ENCODE results near the gene LGALS3BP. TPM values are rescaled to one million over a fixed set of nuclear protein-coding genes. Genes with fewer than 3 reads are reported as not detected.

The LGALS3BP gene
- total RNA-seq, 1 experiment from 2014 or later, result 389 TPM

DNA sequence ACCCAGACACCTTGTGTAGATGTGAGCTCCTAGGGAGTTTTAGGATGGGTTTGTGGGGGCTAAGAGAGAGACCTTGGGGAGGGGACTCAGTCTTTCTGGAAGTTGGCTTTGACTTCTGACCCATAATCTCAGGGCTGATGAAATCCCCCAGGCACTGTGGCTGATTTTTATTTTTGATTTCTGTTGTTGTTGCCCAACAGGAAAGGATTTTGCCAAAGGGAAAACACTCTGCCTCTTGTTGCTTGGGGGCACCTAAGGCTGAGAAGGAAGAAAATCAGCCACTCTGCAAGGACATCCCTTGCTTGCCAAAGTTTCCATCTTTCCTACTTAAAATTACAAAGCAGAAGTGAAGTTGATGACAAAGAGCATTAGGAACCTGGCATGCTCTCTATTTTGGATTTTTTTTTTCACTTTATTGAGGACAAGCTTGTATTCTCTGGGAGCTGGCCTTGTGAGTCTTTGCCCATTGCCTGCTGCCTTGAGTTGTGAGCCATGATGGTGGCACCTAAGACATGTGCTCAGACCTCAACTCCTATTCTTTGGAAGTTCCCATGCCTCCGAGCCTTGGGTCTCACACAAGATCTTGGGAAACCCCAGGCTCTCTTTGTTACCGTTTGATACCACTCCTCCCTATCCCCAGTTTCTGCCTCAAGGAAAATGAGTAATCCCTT lies 41.0 kb upstream of the LGALS3BP start:
- POLR2A ChIA-PET, result no interaction called here
- no peak overlapping the region for H3K4me2 ChIP-seq (ENCODE audit: low read length)

More for the DNA sequence above, 41.0 kb upstream of the LGALS3BP start:
- Histone ChIP-seq H3K9me2 (ENCODE audit: insufficient read depth) (no peaks in the 10 kb centered on the region), H3K9me3 (ENCODE audit: control insufficient read depth in 1 of 2, insufficient read depth in 1 of 2, low read depth in 1 of 2, low read length in 2 of 2) (no peaks in the 10 kb centered on the region), H3K4me1 (ENCODE audit: control insufficient read depth in 1 of 2, insufficient read depth in 2 of 2, low read length in 2 of 2) (peaks cover 12 to 32% of the 10 kb centered on the region in 2 experiments), H3K4me3 (replicated peaks in 1 of 2; ENCODE audit: low read depth in 1 of 2, low read length in 2 of 2) (no peak overlapping the region), H3K27me3 (ENCODE audit: insufficient read depth, low read length) (no peaks in the 10 kb centered on the region), H3K27ac (ENCODE audit: low read depth, low read length) (no peak overlapping the region), H2AFZ (ENCODE audit: low read depth, low read length, poor library complexity, severe bottlenecking) (no peak overlapping the region), H3K9ac (ENCODE audit: low read length) (no peak overlapping the region), H3K79me2 (ENCODE audit: insufficient read depth, low read length) (no peaks in the 10 kb centered on the region), H4K20me1 (ENCODE audit: insufficient read depth) (no peaks in the 10 kb centered on the region), H3K36me3 (ENCODE audit: control insufficient read depth in 1 of 2, insufficient read depth in 2 of 2, low read length in 2 of 2) (no peaks in the 10 kb centered on the region)
- ChIA-PET RAD21 (ENCODE audit: low non-redundant PET in 1 of 2, low total read pairs in 2 of 2, uncharacterized antibody in 2 of 2, unreplicated experiment in 2 of 2) (interaction anchor here (0.8 to 1.4 kb wide), 3 partner anchors 22 to 61 kb away, joined by 3 to 4 read pairs (median 3); no protein-coding TSS in a partner anchor), CTCF (interaction anchor here (0.6 to 3.8 kb wide), 11 partner anchors 8 to 67 kb away, joined by 3 to 23 read pairs (median 6); no protein-coding TSS in a partner anchor)
- DNase-seq (ENCODE audit: low read depth, low spot score), result no peak
- no TSS peak for BruUV-seq (replicated peaks)
- ATAC-seq, result no peak
- intact Hi-C loops (cut with micrococcal nuclease), result no loop called here
- TF ChIP-seq POLR2AphosphoS5 (IDR thresholded peaks at IDR 0.05; ENCODE audit: low read depth, low read length), result no peak
- TF ChIP-seq EGR1 (IDR thresholded peaks at IDR 0.05; ENCODE audit: low read depth), result no peak
- no peak for TF ChIP-seq ZNF274 (IDR thresholded peaks at IDR 0.05; ENCODE audit: low read depth, low read length)
- TF ChIP-seq SP1 (IDR thresholded peaks at IDR 0.05; ENCODE audit: low read depth), result no peak
- TF ChIP-seq FOSL1 (IDR thresholded peaks at IDR 0.05; ENCODE audit: low read depth), result no peak
- no peak for TF ChIP-seq POLR2A (IDR thresholded peaks at IDR 0.05; ENCODE audit: borderline replicate concordance, extremely low read depth, insufficient read depth, insufficient read length)
- TF ChIP-seq JUND (IDR thresholded peaks at IDR 0.05), result no peak
- no peak for TF ChIP-seq TCF7L2 (IDR thresholded peaks at IDR 0.05; ENCODE audit: borderline replicate concordance, extremely low read depth, insufficient read depth, insufficient read length)
- TF ChIP-seq RAD21 (IDR thresholded peaks at IDR 0.05; ENCODE audit: low read depth), result no peak
- TF ChIP-seq, protein P1, sequence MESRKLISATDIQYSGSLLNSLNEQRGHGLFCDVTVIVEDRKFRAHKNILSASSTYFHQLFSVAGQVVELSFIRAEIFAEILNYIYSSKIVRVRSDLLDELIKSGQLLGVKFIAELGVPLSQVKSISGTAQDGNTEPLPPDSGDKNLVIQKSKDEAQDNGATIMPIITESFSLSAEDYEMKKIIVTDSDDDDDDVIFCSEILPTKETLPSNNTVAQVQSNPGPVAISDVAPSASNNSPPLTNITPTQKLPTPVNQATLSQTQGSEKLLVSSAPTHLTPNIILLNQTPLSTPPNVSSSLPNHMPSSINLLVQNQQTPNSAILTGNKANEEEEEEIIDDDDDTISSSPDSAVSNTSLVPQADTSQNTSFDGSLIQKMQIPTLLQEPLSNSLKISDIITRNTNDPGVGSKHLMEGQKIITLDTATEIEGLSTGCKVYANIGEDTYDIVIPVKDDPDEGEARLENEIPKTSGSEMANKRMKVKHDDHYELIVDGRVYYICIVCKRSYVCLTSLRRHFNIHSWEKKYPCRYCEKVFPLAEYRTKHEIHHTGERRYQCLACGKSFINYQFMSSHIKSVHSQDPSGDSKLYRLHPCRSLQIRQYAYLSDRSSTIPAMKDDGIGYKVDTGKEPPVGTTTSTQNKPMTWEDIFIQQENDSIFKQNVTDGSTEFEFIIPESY (IDR thresholded peaks at IDR 0.05; ENCODE audit: extremely low read depth, insufficient replicate concordance, low read length), result no peak
- TF ChIP-seq, protein P2, sequence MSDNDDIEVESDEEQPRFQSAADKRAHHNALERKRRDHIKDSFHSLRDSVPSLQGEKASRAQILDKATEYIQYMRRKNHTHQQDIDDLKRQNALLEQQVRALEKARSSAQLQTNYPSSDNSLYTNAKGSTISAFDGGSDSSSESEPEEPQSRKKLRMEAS (IDR thresholded peaks at IDR 0.05), result no peak
